Natural killer cell treated with Interleukin-12 subunit alpha and Interleukin-12 subunit beta and Interleukin-15 and Interleukin-18, amount 100 ng/mL, for 72 hours (primary cell): ENCODE data around the gene FAM240A. TPM values are rescaled to one million over a fixed set of nuclear protein-coding genes. Genes with fewer than 3 reads are reported as not detected.

Experiments used
- ATAC-seq, 2 donors: fragments of 150-1000 bp; cut with Tn5 transposase in 1 of 2; sonication (Bioruptor Pico), chemical (Tn5 transposase) in 1 of 2; 2 replicates each; pipeline ENCODE4 v1.10.0; 2021
- DNase-seq: peaks from one replicate; pipeline ENCODE4 v3.0.0; 2022; ENCODE audit warnings: low spot score
- H3K27ac Mint-ChIP-seq, 2 donors: 1 replicate in 1 of 2; 2 replicates in 1 of 2; pipeline ENCODE4 v1.8.0; 2022; ENCODE audit warnings: mixed read lengths in 2 of 2, mild to moderate bottlenecking in 1 of 2, moderate library complexity in 1 of 2
- H3K27me3 Mint-ChIP-seq, 2 donors: 1 replicate in 1 of 2; 2 replicates in 1 of 2; pipeline ENCODE4 v1.8.0; 2022; ENCODE audit warnings: mixed read lengths in 2 of 2
- H3K36me3 Mint-ChIP-seq: one replicate; pipeline ENCODE4 v1.8.0; 2022; ENCODE audit warnings: mixed read lengths
- H3K4me1 Mint-ChIP-seq, 2 donors: 1 replicate in 1 of 2; 2 replicates in 1 of 2; pipeline ENCODE4 v1.8.0; 2022; ENCODE audit warnings: low read depth in 2 of 2, mixed read lengths in 2 of 2, mild to moderate bottlenecking in 1 of 2
- H3K4me3 Mint-ChIP-seq: one replicate; pipeline ENCODE4 v1.8.0; 2022; ENCODE audit warnings: mixed read lengths
- H3K9me3 Mint-ChIP-seq: 2 replicates; pipeline ENCODE4 v1.8.0; 2022; ENCODE audit warnings: mixed read lengths
- total RNA-seq, 2 donors: library from RNA; stranded (reverse); gene quantifications; one replicate each; pipeline ENCODE4 v1.2.3, GENCODE V29; 2022

The FAM240A gene
- total RNA-seq, 2 donors from 2014 or later: not detected

GRCh38 chr3:46624975-46625490, 12.7 kb downstream of the FAM240A start:
- ATAC-seq: no peak
- H3K27ac Mint-ChIP-seq: no peak overlapping the region
- no peak for DNase-seq
- no peaks in the 10 kb centered on the region for H3K36me3 Mint-ChIP-seq
- H3K27me3 Mint-ChIP-seq: peaks cover 11 to 25% of the 10 kb centered on the region in 2 donors
- H3K9me3 Mint-ChIP-seq: no peaks in the 10 kb centered on the region
- no peak overlapping the region for H3K4me3 Mint-ChIP-seq
- peaks cover under 1 to 7% of the 10 kb centered on the region in 2 donors for H3K4me1 Mint-ChIP-seq

DNA sequence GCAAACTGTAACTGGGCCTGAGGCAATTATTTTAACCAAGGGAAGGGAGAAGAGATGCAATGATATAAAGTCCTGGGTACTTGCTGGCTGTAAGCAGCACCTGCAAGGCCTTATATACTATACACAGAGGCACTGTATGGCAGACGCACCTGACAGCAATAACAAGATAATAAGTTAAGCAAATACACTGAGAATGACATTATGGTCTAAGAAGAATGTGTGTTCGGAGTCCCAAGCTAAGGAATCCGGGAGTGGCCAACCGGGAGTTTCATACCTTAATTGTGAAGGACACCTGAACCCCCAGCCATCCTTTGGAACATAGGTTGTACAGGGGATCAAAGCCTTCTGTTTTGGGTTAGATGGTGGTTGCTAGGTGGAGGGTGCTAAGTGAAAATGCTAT, 13.7 kb downstream of the FAM240A start:
- Mint-ChIP-seq H3K27me3 (peaks cover 6 to 15% of the 10 kb centered on the region in 2 donors), H3K4me3 (no peak overlapping the region), H3K9me3 (no peaks in the 10 kb centered on the region), H3K27ac (no peak overlapping the region), H3K36me3 (no peaks in the 10 kb centered on the region), H3K4me1 (peaks cover 4 to 10% of the 10 kb centered on the region in 2 donors)
- no peak for DNase-seq
- no peak for ATAC-seq

DNA sequence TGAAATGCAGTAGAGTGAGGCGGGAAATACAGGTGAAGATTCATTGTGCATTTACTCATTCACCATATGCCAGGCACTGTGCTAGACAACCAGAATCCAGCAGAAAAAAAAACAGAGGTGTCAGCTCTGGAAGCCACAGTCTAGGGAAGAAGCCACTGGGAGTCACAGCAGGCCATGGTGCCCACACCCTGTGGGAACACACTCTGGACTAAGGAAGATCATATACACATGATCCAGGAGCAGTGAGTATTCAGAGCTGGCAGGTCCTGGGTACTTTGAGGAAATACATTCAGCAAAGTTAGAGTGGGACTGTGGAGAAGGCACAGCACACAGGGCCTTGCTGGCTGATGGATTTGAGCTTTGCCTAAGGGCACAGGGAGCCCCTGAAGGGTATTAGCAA, 14.8 kb downstream of the FAM240A start:
- ATAC-seq: no peak
- no peak for DNase-seq
- Mint-ChIP-seq H3K36me3 (no peaks in the 10 kb centered on the region), H3K27me3 (peaks cover 5 to 15% of the 10 kb centered on the region in 2 donors), H3K9me3 (no peaks in the 10 kb centered on the region), H3K27ac (no peak overlapping the region), H3K4me1 (peaks cover 4 to 10% of the 10 kb centered on the region in 2 donors), H3K4me3 (no peak overlapping the region)

DNA sequence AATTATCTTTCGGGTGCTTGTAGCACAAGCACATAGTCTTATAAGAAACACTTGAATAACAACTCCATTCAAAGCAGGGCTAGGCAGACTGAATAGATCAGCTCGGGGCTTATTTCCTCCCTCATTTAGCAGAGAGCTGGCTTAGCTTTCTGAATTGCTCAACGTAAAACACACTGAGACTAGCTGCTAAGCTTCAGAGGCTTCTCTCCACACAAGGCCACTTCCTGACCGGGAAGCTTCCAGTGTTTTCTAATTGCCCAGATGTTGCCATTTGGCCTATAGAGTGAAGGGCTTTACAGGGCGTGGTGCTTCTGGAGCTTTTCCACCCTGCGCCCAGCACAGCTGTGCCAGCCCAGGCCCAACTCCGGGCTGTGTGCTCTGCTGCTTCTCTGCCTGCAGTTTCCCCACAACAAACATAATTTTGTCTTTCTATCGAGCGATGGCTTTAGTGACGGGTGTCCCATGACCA, 16.6 kb downstream of the FAM240A start:
- peak overlapping the region in 1 of 2 donors; percentile 67 for H3K27ac Mint-ChIP-seq
- H3K9me3 Mint-ChIP-seq: no peaks in the 10 kb centered on the region
- ATAC-seq: no peak
- DNase-seq: no peak
- no peaks in the 10 kb centered on the region for H3K36me3 Mint-ChIP-seq
- H3K4me1 Mint-ChIP-seq: peaks cover 4 to 10% of the 10 kb centered on the region in 2 donors
- no peak overlapping the region for H3K4me3 Mint-ChIP-seq
- peaks cover under 1 to 2% of the 10 kb centered on the region in 2 donors for H3K27me3 Mint-ChIP-seq

DNA sequence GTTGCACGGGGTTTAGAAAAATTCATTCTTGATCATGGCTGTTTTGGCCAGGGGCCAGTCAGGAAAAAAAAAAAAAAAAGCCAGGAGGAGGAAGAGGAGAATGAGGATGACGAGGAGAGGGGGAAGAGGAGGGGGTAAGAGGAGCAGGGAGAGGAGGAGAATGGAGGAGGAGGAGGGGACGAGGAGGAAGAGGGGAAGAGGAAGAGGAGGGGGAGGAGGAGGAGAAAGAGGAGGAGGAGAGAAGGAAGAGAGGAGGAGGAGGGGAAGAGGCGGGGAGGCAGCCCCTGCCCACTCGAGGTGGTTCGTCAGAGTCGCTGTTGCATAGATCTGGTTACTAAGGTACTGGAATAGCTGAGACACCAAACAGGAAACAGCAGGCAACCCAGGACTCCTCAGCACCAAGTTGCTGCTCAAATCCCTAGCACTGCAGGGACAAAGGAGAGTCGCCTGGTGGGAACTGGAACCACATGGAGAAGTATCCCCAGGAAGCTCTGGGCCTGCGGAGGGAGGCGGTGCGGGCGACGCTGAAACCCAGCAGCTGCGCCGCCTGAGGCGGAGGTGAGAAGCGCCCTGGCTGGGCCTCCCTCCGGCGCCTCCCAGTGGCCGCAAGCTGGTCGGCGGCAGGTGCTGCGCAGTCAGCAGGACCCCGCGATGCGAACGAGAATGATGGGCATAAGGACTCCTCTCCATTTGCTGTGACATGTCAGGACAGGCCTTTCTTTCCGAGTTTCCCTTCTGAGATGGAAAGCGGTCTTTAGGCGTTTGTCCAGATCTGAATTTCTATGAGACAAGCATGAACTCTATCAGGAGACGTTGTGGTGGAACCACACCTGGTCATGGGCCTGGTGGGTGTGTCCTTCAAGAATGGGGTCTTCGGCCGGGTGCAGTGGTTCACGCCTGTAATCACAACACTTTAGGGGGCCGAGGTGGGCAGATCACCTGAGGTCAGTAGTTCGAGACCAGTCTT, 17.5 kb downstream of the FAM240A start:
- H3K27me3 Mint-ChIP-seq: no peaks in the 10 kb centered on the region
- H3K36me3 Mint-ChIP-seq: no peaks in the 10 kb centered on the region
- ATAC-seq: peak; percentile 92 to 93
- H3K4me3 Mint-ChIP-seq: peak overlapping the region; percentile 34
- DNase-seq: peak; percentile 80
- H3K9me3 Mint-ChIP-seq: no peaks in the 10 kb centered on the region
- H3K27ac Mint-ChIP-seq: peak overlapping the region in 1 of 2 donors; percentile 67
- peaks cover 4 to 10% of the 10 kb centered on the region in 2 donors for H3K4me1 Mint-ChIP-seq

DNA sequence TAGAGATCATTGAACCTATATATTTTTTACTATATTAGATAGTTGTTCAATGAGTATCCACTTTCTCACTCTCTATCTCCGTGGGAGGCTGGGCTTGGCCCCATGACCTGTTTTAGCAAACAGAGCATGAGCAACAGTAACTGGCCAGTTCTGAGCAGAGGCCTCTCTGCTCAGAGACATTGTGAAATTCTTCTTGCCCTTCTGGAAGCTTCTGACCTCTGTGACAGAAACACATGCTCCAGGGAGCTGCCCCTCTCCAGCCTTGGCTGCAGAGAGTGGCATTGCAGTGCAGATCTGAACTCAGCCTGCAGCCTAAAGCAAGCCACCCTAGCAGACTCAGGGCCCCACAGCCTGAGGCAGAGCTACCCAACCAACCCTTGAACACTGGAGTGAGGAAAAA, 20.5 kb downstream of the FAM240A start:
- Mint-ChIP-seq H3K9me3 (no peaks in the 10 kb centered on the region), H3K27ac (no peak overlapping the region)

GRCh38 chr3:46634856-46635255, 22.5 kb downstream of the FAM240A start:
- Mint-ChIP-seq H3K27me3 (no peaks in the 10 kb centered on the region), H3K4me3 (no peak overlapping the region), H3K4me1 (peaks cover 4% of the 10 kb centered on the region in 2 donors), H3K9me3 (no peaks in the 10 kb centered on the region), H3K27ac (no peak overlapping the region), H3K36me3 (no peaks in the 10 kb centered on the region)
- DNase-seq: no peak
- ATAC-seq: no peak

More for the DNA sequence above, 20.5 kb downstream of the FAM240A start:
- Mint-ChIP-seq H3K27me3 (no peaks in the 10 kb centered on the region), H3K4me1 (peaks cover 4 to 10% of the 10 kb centered on the region in 2 donors), H3K36me3 (no peaks in the 10 kb centered on the region), H3K4me3 (no peak overlapping the region)
- DNase-seq: no peak
- no peak for ATAC-seq

DNA sequence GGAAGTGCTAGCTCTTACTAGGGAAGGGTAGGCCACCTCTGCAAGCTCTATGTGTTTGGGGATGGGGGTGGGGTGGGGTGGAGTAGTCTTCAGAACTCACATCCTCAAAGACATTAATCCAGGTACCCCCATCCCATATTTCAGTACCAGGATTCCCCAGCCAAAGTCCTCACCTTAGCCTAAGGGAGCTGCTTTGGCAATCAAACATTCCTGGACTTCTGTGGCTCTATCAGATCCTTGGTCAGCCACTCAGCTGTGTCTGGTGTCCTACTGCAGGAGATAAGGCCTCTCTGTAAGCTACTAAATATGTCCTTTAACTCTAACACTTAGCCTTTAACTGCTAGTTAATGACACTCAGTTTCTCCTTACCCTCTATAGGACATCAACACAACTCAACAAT, 26.9 kb downstream of the FAM240A start:
- peaks cover 6% of the 10 kb centered on the region for H3K36me3 Mint-ChIP-seq
- ATAC-seq: no peak
- H3K9me3 Mint-ChIP-seq: no peaks in the 10 kb centered on the region
- DNase-seq: no peak
- H3K27me3 Mint-ChIP-seq: peaks cover 15 to 31% of the 10 kb centered on the region in 2 donors
- H3K27ac Mint-ChIP-seq: no peak overlapping the region
- peaks cover 0 to 3% of the 10 kb centered on the region in 2 donors for H3K4me1 Mint-ChIP-seq
- H3K4me3 Mint-ChIP-seq: no peak overlapping the region

DNA sequence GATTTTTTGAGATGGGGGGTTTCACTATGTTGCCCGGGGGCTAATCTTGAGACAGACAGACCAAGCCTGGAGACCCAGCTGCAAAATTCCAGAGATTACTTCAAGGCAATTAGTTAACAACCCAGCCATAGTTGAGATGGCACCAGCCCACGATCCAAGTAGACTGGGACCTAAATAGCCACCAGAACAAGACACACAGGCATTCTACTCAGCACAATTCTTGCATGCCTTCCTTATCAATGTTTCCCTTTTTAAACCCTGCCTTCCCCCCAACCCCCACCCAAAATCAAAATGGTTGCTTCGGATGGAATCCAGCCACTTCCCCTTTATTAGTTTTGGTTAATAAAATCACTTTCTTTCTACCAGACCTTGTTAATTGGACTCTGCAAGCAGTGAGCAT, 28.6 kb downstream of the FAM240A start:
- Mint-ChIP-seq H3K4me3 (no peak overlapping the region), H3K9me3 (no peaks in the 10 kb centered on the region), H3K4me1 (peaks cover 0 to 3% of the 10 kb centered on the region in 2 donors), H3K27ac (no peak overlapping the region), H3K27me3 (peaks cover 15 to 31% of the 10 kb centered on the region in 2 donors), H3K36me3 (peaks cover 6% of the 10 kb centered on the region)
- DNase-seq: no peak
- ATAC-seq: no peak

DNA sequence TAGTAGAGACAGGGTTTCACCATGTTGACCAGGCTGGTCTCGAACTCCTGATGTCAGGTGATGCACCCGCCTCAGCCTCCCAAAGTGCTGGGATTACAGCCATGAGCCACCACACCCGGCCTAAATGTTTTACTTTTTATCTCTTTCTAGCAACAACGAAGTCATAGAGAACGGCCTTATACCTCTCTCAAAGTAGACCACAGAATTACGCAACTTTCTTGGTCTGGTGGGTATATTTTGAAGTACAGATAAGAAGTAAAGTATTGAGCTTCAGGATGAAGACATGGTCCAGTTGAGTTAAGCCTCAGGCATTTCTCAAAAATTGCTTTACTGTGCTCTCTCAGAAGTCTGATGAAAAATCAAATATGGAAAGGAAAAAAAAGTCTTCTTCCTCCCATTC, 30.6 kb downstream of the FAM240A start:
- H3K4me1 Mint-ChIP-seq: peaks cover 0 to 3% of the 10 kb centered on the region in 2 donors
- H3K36me3 Mint-ChIP-seq: peaks cover 6% of the 10 kb centered on the region
- no peak overlapping the region for H3K4me3 Mint-ChIP-seq
- no peak overlapping the region for H3K27ac Mint-ChIP-seq
- no peaks in the 10 kb centered on the region for H3K9me3 Mint-ChIP-seq
- peaks cover 22 to 45% of the 10 kb centered on the region in 2 donors for H3K27me3 Mint-ChIP-seq
- DNase-seq (no peak), ATAC-seq (no peak)

- DNase-seq (no peak), ATAC-seq (no peak)
- peaks cover 22 to 47% of the 10 kb centered on the region in 2 donors for H3K27me3 Mint-ChIP-seq
- no peak overlapping the region for H3K4me3 Mint-ChIP-seq
- H3K36me3 Mint-ChIP-seq: peaks cover 6% of the 10 kb centered on the region
- H3K4me1 Mint-ChIP-seq: peaks cover 0 to 3% of the 10 kb centered on the region in 2 donors
- H3K9me3 Mint-ChIP-seq: no peaks in the 10 kb centered on the region
- H3K27ac Mint-ChIP-seq: no peak overlapping the region
Measured at GRCh38 chr3:46643701-46644100, 31.4 kb downstream of the FAM240A start.

DNA sequence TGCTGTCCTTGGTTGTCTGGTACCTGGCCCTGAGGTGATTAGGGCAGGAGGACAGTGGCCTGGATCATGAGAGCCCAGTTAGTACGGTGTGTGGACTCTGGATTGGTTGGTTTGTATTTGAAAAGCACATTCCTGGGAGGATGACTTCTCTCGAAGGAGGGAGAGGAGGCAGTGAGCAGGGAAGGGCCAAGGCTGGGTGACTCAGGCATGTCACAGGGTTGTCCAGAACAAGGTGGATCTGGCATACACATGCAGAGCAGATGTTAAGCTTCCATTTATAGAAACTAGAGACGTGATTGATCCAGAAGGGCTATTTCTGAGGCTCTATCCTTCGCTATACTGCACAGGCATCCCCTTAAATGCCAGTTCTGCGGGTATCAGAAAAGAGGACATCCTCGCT, 34.4 kb downstream of the FAM240A start:
- peaks cover 25 to 46% of the 10 kb centered on the region in 2 donors for H3K27me3 Mint-ChIP-seq

DNA sequence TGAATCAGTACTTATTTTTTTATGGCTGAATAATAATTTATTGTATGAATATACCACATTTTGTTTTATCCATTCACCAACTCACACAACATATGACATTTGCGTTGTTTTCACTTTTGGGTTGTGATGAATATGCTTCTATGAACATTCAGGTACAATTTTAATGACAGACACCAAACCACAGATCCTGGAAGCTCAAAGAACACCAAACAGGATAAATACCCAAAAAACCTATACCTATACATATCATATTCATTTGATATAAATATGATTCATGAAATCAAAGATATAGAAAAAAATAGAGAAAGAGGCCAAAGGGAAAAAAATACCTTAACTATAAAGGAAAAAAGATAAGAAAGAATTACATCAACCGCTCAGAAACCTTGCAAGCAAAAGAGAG, 35.8 kb downstream of the FAM240A start:
- Mint-ChIP-seq H3K27me3 (peaks cover 29 to 50% of the 10 kb centered on the region in 2 donors), H3K27ac (no peak overlapping the region)

More for the DNA sequence above, 34.4 kb downstream of the FAM240A start:
- DNase-seq (no peak), ATAC-seq (no peak)
- Mint-ChIP-seq H3K4me1 (peaks cover 0 to 3% of the 10 kb centered on the region in 2 donors), H3K4me3 (no peak overlapping the region), H3K36me3 (no peaks in the 10 kb centered on the region), H3K27ac (peak overlapping the region in 1 of 2 donors; percentile 2), H3K9me3 (no peaks in the 10 kb centered on the region)

DNA sequence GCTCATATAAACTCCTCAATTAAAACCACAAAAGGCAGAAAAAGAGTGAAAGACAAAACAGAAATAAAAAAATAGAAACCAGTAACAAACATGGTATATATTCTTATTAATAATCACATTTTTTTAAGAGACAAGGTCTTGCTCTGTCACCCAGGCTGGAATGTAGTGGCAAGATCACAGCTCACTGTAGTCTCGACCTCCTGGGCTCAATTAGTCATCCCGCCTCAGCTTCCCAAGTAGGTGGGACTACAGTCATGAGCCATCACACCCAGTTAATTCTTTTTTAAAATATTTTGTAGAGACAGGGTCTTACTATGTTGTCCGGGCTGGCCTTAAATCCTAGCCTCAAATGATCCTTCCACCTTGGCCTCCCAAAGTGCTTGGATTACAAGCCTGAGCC, 37.1 kb downstream of the FAM240A start:
- Mint-ChIP-seq H3K27ac (no peak overlapping the region), H3K4me1 (no peaks in the 10 kb centered on the region), H3K9me3 (no peaks in the 10 kb centered on the region), H3K36me3 (no peaks in the 10 kb centered on the region), H3K27me3 (peaks cover 26 to 43% of the 10 kb centered on the region in 2 donors), H3K4me3 (no peak overlapping the region)
- no peak for DNase-seq
- no peak for ATAC-seq

More for the DNA sequence above, 35.8 kb downstream of the FAM240A start:
- H3K4me3 Mint-ChIP-seq: no peak overlapping the region
- ATAC-seq: no peak
- H3K4me1 Mint-ChIP-seq: peaks cover 0 to 3% of the 10 kb centered on the region in 2 donors
- no peak for DNase-seq
- no peaks in the 10 kb centered on the region for H3K9me3 Mint-ChIP-seq
- H3K36me3 Mint-ChIP-seq: no peaks in the 10 kb centered on the region
